ENCODE measurements around the gene MAPK10.

Gene MAPK10

DNA sequence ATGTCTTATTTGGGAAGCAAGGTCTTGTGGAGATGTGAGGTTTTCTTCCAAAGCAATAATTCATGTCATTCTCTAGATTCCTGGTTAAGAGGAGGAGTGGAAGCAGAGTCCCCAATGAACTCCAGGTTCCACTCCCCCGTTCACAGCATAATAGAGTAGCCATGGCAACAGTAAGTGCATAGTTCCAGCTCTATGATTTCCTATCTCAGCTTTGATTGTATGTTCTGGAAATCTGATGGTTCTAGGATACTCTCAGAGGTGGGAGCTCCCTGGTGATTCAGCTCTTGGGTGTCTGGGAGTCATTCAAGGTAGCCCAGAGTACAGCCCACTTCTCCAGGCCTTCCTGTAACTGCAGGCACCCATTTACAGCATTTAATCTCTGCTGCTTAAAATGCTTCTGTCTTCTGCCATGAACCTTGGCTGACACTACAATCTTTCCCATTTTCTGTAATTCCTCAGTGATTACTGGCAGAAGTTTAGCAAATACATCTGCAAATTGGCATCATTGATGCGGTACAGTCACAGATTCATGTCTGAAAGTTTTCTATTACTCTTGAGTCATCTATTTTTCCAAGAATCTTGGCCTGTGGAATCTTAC, 242.0 kb downstream of the MAPK10 start:
- Histone ChIP-seq H3K4me3 (IDR thresholded peaks at IDR 0.05; ENCODE audit: insufficient read depth, low read depth, low read length) (no peak overlapping the region), H3K4me1 (ENCODE audit: low read depth, poor library complexity, severe bottlenecking) (no peaks in the 10 kb centered on the region), H4K20me1 (ENCODE audit: insufficient read depth) (no peaks in the 10 kb centered on the region), H3K27me3 (ENCODE audit: insufficient read depth, low read depth) (no peaks in the 10 kb centered on the region), H3K27ac (no peak overlapping the region), H3K36me3 (ENCODE audit: insufficient read depth) (no peaks in the 10 kb centered on the region), H3K79me2 (ENCODE audit: insufficient read depth, low read depth) (no peaks in the 10 kb centered on the region), H3K9ac (no peak overlapping the region), H2AFZ (ENCODE audit: low read depth) (no peak overlapping the region), H3K4me2 (no peak overlapping the region)
- TF ChIP-seq, protein P1, sequence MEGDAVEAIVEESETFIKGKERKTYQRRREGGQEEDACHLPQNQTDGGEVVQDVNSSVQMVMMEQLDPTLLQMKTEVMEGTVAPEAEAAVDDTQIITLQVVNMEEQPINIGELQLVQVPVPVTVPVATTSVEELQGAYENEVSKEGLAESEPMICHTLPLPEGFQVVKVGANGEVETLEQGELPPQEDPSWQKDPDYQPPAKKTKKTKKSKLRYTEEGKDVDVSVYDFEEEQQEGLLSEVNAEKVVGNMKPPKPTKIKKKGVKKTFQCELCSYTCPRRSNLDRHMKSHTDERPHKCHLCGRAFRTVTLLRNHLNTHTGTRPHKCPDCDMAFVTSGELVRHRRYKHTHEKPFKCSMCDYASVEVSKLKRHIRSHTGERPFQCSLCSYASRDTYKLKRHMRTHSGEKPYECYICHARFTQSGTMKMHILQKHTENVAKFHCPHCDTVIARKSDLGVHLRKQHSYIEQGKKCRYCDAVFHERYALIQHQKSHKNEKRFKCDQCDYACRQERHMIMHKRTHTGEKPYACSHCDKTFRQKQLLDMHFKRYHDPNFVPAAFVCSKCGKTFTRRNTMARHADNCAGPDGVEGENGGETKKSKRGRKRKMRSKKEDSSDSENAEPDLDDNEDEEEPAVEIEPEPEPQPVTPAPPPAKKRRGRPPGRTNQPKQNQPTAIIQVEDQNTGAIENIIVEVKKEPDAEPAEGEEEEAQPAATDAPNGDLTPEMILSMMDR (conservative IDR thresholded peaks at IDR 0.05; ENCODE audit: low read depth, low read length) = no peak

GRCh38 chr4:86114563-86114962, 245.3 kb downstream of the MAPK10 start:
- Histone ChIP-seq H3K4me1 (ENCODE audit: low read depth, poor library complexity, severe bottlenecking) (no peaks in the 10 kb centered on the region), H3K9ac (no peak overlapping the region), H4K20me1 (ENCODE audit: insufficient read depth) (no peaks in the 10 kb centered on the region), H3K36me3 (ENCODE audit: insufficient read depth) (no peaks in the 10 kb centered on the region), H3K79me2 (ENCODE audit: insufficient read depth, low read depth) (no peaks in the 10 kb centered on the region), H3K4me3 (IDR thresholded peaks at IDR 0.05; ENCODE audit: insufficient read depth, low read depth, low read length) (no peak overlapping the region), H3K27ac (no peak overlapping the region), H3K4me2 (no peak overlapping the region), H2AFZ (ENCODE audit: low read depth) (no peak overlapping the region), H3K27me3 (ENCODE audit: insufficient read depth, low read depth) (no peaks in the 10 kb centered on the region)
- TF ChIP-seq, protein P1 (conservative IDR thresholded peaks at IDR 0.05; ENCODE audit: low read depth, low read length) = no peak

- no peaks in the 10 kb centered on the region for H3K79me2 ChIP-seq (ENCODE audit: insufficient read depth, low read depth)
- H3K36me3 ChIP-seq (ENCODE audit: insufficient read depth) = no peaks in the 10 kb centered on the region
- H4K20me1 ChIP-seq (ENCODE audit: insufficient read depth) = no peaks in the 10 kb centered on the region
- no peaks in the 10 kb centered on the region for H3K27me3 ChIP-seq (ENCODE audit: insufficient read depth, low read depth)
- no peaks in the 10 kb centered on the region for H3K4me1 ChIP-seq (ENCODE audit: low read depth, poor library complexity, severe bottlenecking)
- H3K27ac ChIP-seq = no peak overlapping the region
- no peak overlapping the region for H3K4me2 ChIP-seq
- no peak overlapping the region for H2AFZ ChIP-seq (ENCODE audit: low read depth)
- H3K9ac ChIP-seq = no peak overlapping the region
- no peak overlapping the region for H3K4me3 ChIP-seq (IDR thresholded peaks at IDR 0.05; ENCODE audit: insufficient read depth, low read depth, low read length)
- TF ChIP-seq, protein P1 (conservative IDR thresholded peaks at IDR 0.05; ENCODE audit: low read depth, low read length) = no peak
Observed at GRCh38 chr4:86108834-86109233, 251.0 kb downstream of the MAPK10 start.

DNA sequence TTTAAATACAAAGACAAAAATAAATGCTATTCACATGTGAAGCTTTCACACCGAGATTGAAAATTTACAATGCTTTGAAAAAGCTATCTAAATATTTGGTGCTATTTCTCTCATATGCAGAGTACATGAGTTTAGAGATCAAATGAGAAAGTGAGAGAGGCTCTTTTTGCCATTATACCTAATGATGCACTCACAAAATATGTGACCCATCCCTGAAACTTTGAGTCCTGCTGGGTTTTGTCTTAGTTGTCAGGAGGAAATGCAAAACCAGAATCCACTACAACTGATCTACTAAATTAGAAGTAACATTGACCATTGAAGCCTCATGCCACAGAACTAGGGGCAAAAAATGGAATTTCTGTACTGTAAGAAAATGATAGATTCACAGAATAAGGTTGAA, 251.7 kb downstream of the MAPK10 start:
- Histone ChIP-seq H2AFZ (ENCODE audit: low read depth) (no peak overlapping the region), H3K27me3 (ENCODE audit: insufficient read depth, low read depth) (no peaks in the 10 kb centered on the region), H3K27ac (no peak overlapping the region), H3K4me1 (ENCODE audit: low read depth, poor library complexity, severe bottlenecking) (no peaks in the 10 kb centered on the region), H3K36me3 (ENCODE audit: insufficient read depth) (no peaks in the 10 kb centered on the region), H3K4me2 (no peak overlapping the region), H3K9ac (no peak overlapping the region), H4K20me1 (ENCODE audit: insufficient read depth) (no peaks in the 10 kb centered on the region), H3K79me2 (ENCODE audit: insufficient read depth, low read depth) (no peaks in the 10 kb centered on the region), H3K4me3 (IDR thresholded peaks at IDR 0.05; ENCODE audit: insufficient read depth, low read depth, low read length) (no peak overlapping the region)
- TF ChIP-seq, protein P1 (conservative IDR thresholded peaks at IDR 0.05; ENCODE audit: low read depth, low read length) = no peak
